ENCODE measurements around the gene ZNF3. TPM values are rescaled to one million over a fixed set of nuclear protein-coding genes. Genes with fewer than 3 reads are reported as not detected.

The ZNF3 gene
- total RNA-seq, 4 donors from 2014 or later: 16.4 to 25.9 (median 20.8) TPM

DNA sequence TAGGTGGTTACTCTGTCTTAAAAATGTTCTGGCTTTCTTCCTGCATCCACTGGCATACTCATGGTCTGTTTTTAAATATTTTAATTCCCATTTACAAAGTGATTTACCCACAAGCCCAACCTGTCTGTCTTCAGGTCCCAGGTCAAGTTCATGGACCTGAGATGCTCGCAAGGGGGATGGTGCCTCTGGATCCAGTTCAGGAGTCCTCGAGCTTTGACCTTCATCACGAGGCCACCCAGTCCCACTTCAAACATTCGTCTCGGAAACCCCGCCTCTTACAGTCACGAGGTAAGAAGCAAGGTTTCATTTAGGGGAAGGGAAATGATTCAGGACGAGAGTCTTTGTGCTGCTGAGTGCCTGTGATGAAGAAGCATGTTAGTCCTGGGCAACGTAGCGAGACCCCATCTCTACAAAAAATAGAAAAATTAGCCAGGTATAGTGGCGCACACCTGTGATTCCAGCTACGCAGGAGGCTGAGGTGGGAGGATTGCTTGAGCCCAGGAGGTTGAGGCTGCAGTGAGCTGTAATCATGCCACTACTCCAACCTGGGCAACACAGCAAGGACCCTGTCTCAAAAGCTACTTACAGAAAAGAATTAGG is 57.4 kb downstream of the ZNF3 start:
- no peak overlapping the region for H3K4me3 ChIP-seq (ENCODE audit: low read depth, poor library complexity, severe bottlenecking)
- WGBS, 2 donors: 81 to 84% methylated on average over 12 of the region's 12 CpGs
- intact Hi-C loops (cut with DNase I; ENCODE audit: low total_unique reads): no loop called here
- TF ChIP-seq POLR2A (IDR thresholded peaks at IDR 0.05): no peak
- TF ChIP-seq, protein P1, sequence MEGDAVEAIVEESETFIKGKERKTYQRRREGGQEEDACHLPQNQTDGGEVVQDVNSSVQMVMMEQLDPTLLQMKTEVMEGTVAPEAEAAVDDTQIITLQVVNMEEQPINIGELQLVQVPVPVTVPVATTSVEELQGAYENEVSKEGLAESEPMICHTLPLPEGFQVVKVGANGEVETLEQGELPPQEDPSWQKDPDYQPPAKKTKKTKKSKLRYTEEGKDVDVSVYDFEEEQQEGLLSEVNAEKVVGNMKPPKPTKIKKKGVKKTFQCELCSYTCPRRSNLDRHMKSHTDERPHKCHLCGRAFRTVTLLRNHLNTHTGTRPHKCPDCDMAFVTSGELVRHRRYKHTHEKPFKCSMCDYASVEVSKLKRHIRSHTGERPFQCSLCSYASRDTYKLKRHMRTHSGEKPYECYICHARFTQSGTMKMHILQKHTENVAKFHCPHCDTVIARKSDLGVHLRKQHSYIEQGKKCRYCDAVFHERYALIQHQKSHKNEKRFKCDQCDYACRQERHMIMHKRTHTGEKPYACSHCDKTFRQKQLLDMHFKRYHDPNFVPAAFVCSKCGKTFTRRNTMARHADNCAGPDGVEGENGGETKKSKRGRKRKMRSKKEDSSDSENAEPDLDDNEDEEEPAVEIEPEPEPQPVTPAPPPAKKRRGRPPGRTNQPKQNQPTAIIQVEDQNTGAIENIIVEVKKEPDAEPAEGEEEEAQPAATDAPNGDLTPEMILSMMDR (IDR thresholded peaks at IDR 0.05): no peak
- no peak for DNase-seq (ENCODE audit: low spot score in 2 of 2)

DNA sequence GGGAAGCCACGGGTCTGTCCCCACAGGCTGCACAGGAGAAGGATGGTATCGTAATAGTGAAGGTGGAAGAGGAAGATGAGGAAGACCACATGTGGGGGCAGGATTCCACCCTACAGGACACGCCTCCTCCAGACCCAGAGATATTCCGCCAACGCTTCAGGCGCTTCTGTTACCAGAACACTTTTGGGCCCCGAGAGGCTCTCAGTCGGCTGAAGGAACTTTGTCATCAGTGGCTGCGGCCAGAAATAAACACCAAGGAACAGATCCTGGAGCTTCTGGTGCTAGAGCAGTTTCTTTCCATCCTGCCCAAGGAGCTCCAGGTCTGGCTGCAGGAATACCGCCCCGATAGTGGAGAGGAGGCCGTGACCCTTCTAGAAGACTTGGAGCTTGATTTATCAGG is 58.0 kb downstream of the ZNF3 start:
- WGBS, 2 donors: 79 to 83% methylated on average over 12 of the region's 12 CpGs
- intact Hi-C loops (cut with DNase I; ENCODE audit: low total_unique reads): no loop called here
- TF ChIP-seq POLR2A (IDR thresholded peaks at IDR 0.05): no peak
- TF ChIP-seq, protein P1 (IDR thresholded peaks at IDR 0.05): no peak
- no peak for DNase-seq (ENCODE audit: low spot score in 2 of 2)
- H3K4me3 ChIP-seq (ENCODE audit: low read depth, poor library complexity, severe bottlenecking): no peak overlapping the region

DNA sequence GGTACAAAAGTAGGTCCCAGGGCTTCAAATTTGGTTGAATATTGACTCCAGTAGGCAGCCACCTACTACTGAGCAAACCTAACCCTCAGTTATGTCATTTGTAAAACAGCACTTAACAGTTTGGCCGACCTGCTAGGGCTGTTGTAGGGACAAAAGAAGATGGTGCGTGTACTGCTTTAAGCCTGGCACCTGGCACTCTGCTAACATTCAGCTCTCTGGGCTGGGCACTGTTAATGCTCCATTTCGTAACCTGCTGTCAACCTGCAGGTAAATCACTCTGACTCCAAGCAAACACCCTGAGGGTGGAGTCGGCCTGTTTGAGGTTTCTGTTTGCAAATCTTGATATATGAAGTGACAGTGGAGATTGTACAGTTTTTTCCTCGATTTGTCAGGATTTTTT is 58.9 kb downstream of the ZNF3 start:
- 42 to 56% methylated on average over 5 of the region's 5 CpGs for WGBS, 2 donors
- TF ChIP-seq, protein P1 (IDR thresholded peaks at IDR 0.05): no peak
- no peak for TF ChIP-seq POLR2A (IDR thresholded peaks at IDR 0.05)
- no peak overlapping the region for H3K4me3 ChIP-seq (ENCODE audit: low read depth, poor library complexity, severe bottlenecking)
- DNase-seq (ENCODE audit: low spot score in 2 of 2): peak; percentile 59 to 65
- intact Hi-C loops (cut with DNase I; ENCODE audit: low total_unique reads): no loop called here

DNA sequence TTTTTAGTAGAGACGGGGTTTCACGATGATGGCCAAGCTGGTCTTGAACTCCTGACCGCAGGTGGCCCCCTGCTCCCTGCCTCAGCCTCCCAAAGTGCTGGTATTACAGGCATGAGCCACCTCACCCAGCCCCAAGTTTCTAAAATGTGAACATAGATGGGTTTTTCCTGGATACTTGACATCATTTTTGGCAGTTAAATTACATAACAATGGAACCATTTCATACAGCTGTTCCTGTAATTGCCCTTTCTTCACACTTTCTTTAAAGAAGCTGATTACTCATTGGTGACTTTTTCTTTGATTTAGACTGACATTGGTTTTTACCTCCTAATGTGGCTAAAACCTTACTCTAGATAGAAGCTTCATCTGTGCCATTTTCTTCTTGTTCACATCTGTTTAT is 60.2 kb downstream of the ZNF3 start:
- TF ChIP-seq POLR2A (IDR thresholded peaks at IDR 0.05): no peak
- TF ChIP-seq, protein P1 (IDR thresholded peaks at IDR 0.05): no peak
- intact Hi-C loops (cut with DNase I; ENCODE audit: low total_unique reads): no loop called here
- 53 to 79% methylated on average over 3 of the region's 3 CpGs for WGBS, 2 donors
- DNase-seq (ENCODE audit: low spot score in 2 of 2): peak in 1 of 2 donors; percentile 64
- H3K4me3 ChIP-seq (ENCODE audit: low read depth, poor library complexity, severe bottlenecking): no peak overlapping the region

MicroRNA genes within 50 kb of the gene (microRNA counts, 767-probe panel; counts per million panel counts)
- 0 to 358 counts per million in 2 donors for microRNA hsa-miR-106b-5p
- 9,387 to 10,601 counts per million in 2 donors for microRNA hsa-miR-25-3p
- 358 to 9,371 counts per million in 2 donors for microRNA hsa-miR-93-5p

Small RNAs within 50 kb of the gene (microRNA-seq; reads per million reads assigned to microRNA genes)
- gene MIR106B (ENCODE audit: borderline number of aligned reads in 1 of 2, borderline replicate concordance in 2 of 2): 1,288 to 1,431 reads per million in 2 donors
- gene MIR25 (ENCODE audit: borderline number of aligned reads in 1 of 2, borderline replicate concordance in 2 of 2): 315 to 382 reads per million in 2 donors
- 1,854 to 2,253 reads per million in 2 donors for gene MIR93 (ENCODE audit: borderline number of aligned reads in 1 of 2, borderline replicate concordance in 2 of 2)

Other genes with a start within 250 kb of the ZNF3 start
- under 1 TPM in 1 of 4 donors, not detected in 3; 0.32 TPM for gene OR2AE1, start 204.7 kb downstream of the ZNF3 start, total RNA-seq
- 10 to 100 TPM; 48.4 to 60.0 (median 57.9) TPM for gene TRIM4, start 162.2 kb downstream of the ZNF3 start, total RNA-seq
- gene GJC3, start 152.1 kb downstream of the ZNF3 start, total RNA-seq: 1 to 10 TPM in 3 of 4 donors, under 1 TPM in 1; 0.25 to 3.4 (median 1.5) TPM
- gene AZGP1, start 105.7 kb downstream of the ZNF3 start, total RNA-seq: 1,000 to 10,000 TPM in 2 of 4 donors, 100 to 1,000 TPM in 2; 519 to 1,357 (median 824) TPM
- 10 to 100 TPM; 35.0 to 65.2 (median 50.4) TPM for gene ZKSCAN1, start 66.1 kb downstream of the ZNF3 start, total RNA-seq
- gene ZSCAN21, start 31.9 kb downstream of the ZNF3 start, total RNA-seq: 10 to 100 TPM; 13.2 to 25.5 (median 21.4) TPM
- 10 to 100 TPM; 22.3 to 42.7 (median 30.0) TPM for gene COPS6, start 7.2 kb upstream of the ZNF3 start, total RNA-seq
- gene MCM7, start 19.7 kb upstream of the ZNF3 start, total RNA-seq: 10 to 100 TPM; 41.5 to 52.2 (median 50.4) TPM
- 10 to 100 TPM; 18.6 to 24.6 (median 21.0) TPM for gene AP4M1, start 19.9 kb upstream of the ZNF3 start, total RNA-seq
- gene TAF6, start 37.6 kb upstream of the ZNF3 start, total RNA-seq: 10 to 100 TPM; 37.1 to 74.3 (median 42.1) TPM
- gene CNPY4, start 37.9 kb upstream of the ZNF3 start, total RNA-seq: 1 to 10 TPM; 3.8 to 8.4 (median 6.5) TPM
- 1 to 10 TPM; 1.6 to 8.7 (median 6.0) TPM for gene MBLAC1, start 45.2 kb upstream of the ZNF3 start, total RNA-seq
- 100 to 1,000 TPM; 601 to 803 (median 717) TPM for gene LAMTOR4, start 67.2 kb upstream of the ZNF3 start, total RNA-seq
- gene TRAPPC14, start 77.0 kb upstream of the ZNF3 start, total RNA-seq: 10 to 100 TPM; 20.8 to 46.5 (median 25.2) TPM
- 10 to 100 TPM; 25.3 to 36.1 (median 27.2) TPM for gene GAL3ST4, start 86.9 kb upstream of the ZNF3 start, total RNA-seq
- 10 to 100 TPM in 3 of 4 donors, 1 to 10 TPM in 1; 7.3 to 27.4 (median 11.8) TPM for gene GPC2, start 95.7 kb upstream of the ZNF3 start, total RNA-seq
- gene STAG3, start 96.2 kb upstream of the ZNF3 start, total RNA-seq: 1 to 10 TPM in 2 of 4 donors, under 1 TPM in 2; 0.34 to 1.8 (median 1.0) TPM
- gene PVRIG, start 138.2 kb upstream of the ZNF3 start, total RNA-seq: under 1 TPM in 2 of 4 donors, not detected in 2; 0.13 to 0.51 TPM
- gene SPDYE3, start 226.0 kb upstream of the ZNF3 start, total RNA-seq: not detected